Sigmoid colon (tissue), 7 donors: ENCODE measurements around the gene AIFM1. TPM values are rescaled to one million over a fixed set of nuclear protein-coding genes. Genes with fewer than 3 reads are reported as not detected.

Experiments
- DNase-seq: peaks from one replicate; pipeline ENCODE4 v3.0.0-alpha.2; 2019
- H3K27ac ChIP-seq, 4 donors: fragments of 200-600 bp; sonication (generic); one replicate each; pipeline ENCODE4 v1.5.1; 2016 to 2019; ENCODE audit warnings: mild to moderate bottlenecking in 1 of 4
- H3K27me3 ChIP-seq, 3 donors: fragments of 200-600 bp; sonication (generic); one replicate each; pipeline ENCODE4 v1.5.1; 2019; ENCODE audit warnings: mild to moderate bottlenecking in 1 of 3
- H3K36me3 ChIP-seq, 4 donors: fragments of 200-600 bp; sonication (generic); one replicate each; pipeline ENCODE4 v1.5.1; 2016 to 2019
- H3K4me1 ChIP-seq, 4 donors: fragments of 200-600 bp; sonication (generic); one replicate each; pipeline ENCODE4 v1.5.1; 2017 to 2019
- H3K4me3 ChIP-seq, 4 donors: fragments of 200-600 bp; sonication (generic); one replicate each; pipeline ENCODE4 v1.5.1; 2017 to 2019; ENCODE audit warnings: mild to moderate bottlenecking in 2 of 4, moderate library complexity in 1 of 4
- H3K9me3 ChIP-seq, 4 donors: fragments of 200-600 bp in 3 of 4; sonication (generic) in 3 of 4; one replicate each; pipeline versions ENCODE4 v1.5.1 to v1.6.1; 2013 to 2019
- CTCF ChIP-seq, 4 experiments: fragments of 450-650 bp in 3 of 4; fragments of 200-600 bp in 1 of 4; IDR thresholded peaks; one replicate each; pipeline ENCODE4 v1.5.1; 2016 to 2019; ENCODE audit warnings: antibody characterized with exemption in 4 of 4, mild to moderate bottlenecking in 3 of 4, moderate library complexity in 2 of 4
- EP300 ChIP-seq, 4 donors: sonication (generic); formaldehyde crosslinking; IDR thresholded peaks; one replicate each; pipeline ENCODE4 v1.6.1; 2017; ENCODE audit warnings: antibody characterized with exemption in 4 of 4
- POLR2A ChIP-seq, 2 donors: fragments of 450-650 bp; IDR thresholded peaks; one replicate each; pipeline ENCODE4 v1.6.1; 2016; ENCODE audit warnings: antibody characterized with exemption in 2 of 2, mild to moderate bottlenecking in 2 of 2, moderate library complexity in 2 of 2
- POLR2AphosphoS5 ChIP-seq, 4 donors: sonication (generic); formaldehyde crosslinking; IDR thresholded peaks; one replicate each; pipeline ENCODE4 v1.6.1; 2017; ENCODE audit warnings: antibody characterized with exemption in 4 of 4
- WGBS, 2 donors: extraction: QIAGEN DNeasy Blood & Tissue Kit; methylation state at CpG; one replicate each; pipeline ENCODE4 v1.1.7; 2013; 5-methylcytosine and 5-hydroxymethylcytosine counted together
- intact Hi-C: fragments of 100-400 bp; cut with DNase I; formaldehyde crosslinking; loops from one replicate; pipeline ENCODE4 v1.15.1; 2023
- polyA plus RNA-seq, 3 donors: library from polyadenylated mRNA; stranded (reverse); fragments of 200-250 nt; gene quantifications; one replicate each; pipeline ENCODE4 v1.2.3, GENCODE V29; 2013
- total RNA-seq, 4 donors: library from RNA; depleted of rRNA; stranded (reverse); fragments of >200 nt; gene quantifications; one replicate each; pipeline ENCODE4 v1.1.0, GENCODE V29; 2016
- donor health status: healthy with polysubstance abuse.
- donor health status: Bipolar disorder and iron deficiency.
- donor health status: healthy.

Gene AIFM1
- total and polyA plus RNA-seq, 7 donors: 9.7 to 55.9 (median 19.8) TPM

GRCh38 chrX:130114141-130114588, 51.5 kb downstream of the AIFM1 start:
- no peak for DNase-seq
- WGBS, 2 donors: 79 to 88% methylated on average over 9 of the region's 9 CpGs
- no peaks in the 10 kb centered on the region for H3K27me3 ChIP-seq
- no peak overlapping the region for H3K4me3 ChIP-seq
- H3K9me3 ChIP-seq: no peaks in the 10 kb centered on the region
- intact Hi-C loops: no loop called here
- peaks cover 0 to 19% (median 10%) of the 10 kb centered on the region in 4 donors for H3K4me1 ChIP-seq
- no peaks in the 10 kb centered on the region for H3K36me3 ChIP-seq
- TF ChIP-seq POLR2A (IDR thresholded peaks at IDR 0.05) (no peak), CTCF (IDR thresholded peaks at IDR 0.05) (no peak), POLR2AphosphoS5 (IDR thresholded peaks at IDR 0.05) (no peak), EP300 (IDR thresholded peaks at IDR 0.05) (no peak)
- H3K27ac ChIP-seq: no peak overlapping the region

GRCh38 chrX:130111220-130112154, 54.2 kb downstream of the AIFM1 start:
- TF ChIP-seq POLR2A (IDR thresholded peaks at IDR 0.05) (no peak), POLR2AphosphoS5 (IDR thresholded peaks at IDR 0.05) (no peak), EP300 (IDR thresholded peaks at IDR 0.05) (no peak), CTCF (IDR thresholded peaks at IDR 0.05) (no peak)
- DNase-seq: no peak
- no peaks in the 10 kb centered on the region for H3K27me3 ChIP-seq
- WGBS, 2 donors: 34 to 46% methylated on average over 43 of the region's 43 CpGs
- peak overlapping the region; percentile 83 to 88 (median 86) for H3K27ac ChIP-seq
- H3K4me1 ChIP-seq: peaks cover 0 to 14% (median 8%) of the 10 kb centered on the region in 4 donors
- intact Hi-C loops: no loop called here
- H3K9me3 ChIP-seq: no peaks in the 10 kb centered on the region
- H3K36me3 ChIP-seq: no peaks in the 10 kb centered on the region
- peak overlapping the region in 3 of 4 donors; percentile 62 to 71 (median 68) for H3K4me3 ChIP-seq

DNA sequence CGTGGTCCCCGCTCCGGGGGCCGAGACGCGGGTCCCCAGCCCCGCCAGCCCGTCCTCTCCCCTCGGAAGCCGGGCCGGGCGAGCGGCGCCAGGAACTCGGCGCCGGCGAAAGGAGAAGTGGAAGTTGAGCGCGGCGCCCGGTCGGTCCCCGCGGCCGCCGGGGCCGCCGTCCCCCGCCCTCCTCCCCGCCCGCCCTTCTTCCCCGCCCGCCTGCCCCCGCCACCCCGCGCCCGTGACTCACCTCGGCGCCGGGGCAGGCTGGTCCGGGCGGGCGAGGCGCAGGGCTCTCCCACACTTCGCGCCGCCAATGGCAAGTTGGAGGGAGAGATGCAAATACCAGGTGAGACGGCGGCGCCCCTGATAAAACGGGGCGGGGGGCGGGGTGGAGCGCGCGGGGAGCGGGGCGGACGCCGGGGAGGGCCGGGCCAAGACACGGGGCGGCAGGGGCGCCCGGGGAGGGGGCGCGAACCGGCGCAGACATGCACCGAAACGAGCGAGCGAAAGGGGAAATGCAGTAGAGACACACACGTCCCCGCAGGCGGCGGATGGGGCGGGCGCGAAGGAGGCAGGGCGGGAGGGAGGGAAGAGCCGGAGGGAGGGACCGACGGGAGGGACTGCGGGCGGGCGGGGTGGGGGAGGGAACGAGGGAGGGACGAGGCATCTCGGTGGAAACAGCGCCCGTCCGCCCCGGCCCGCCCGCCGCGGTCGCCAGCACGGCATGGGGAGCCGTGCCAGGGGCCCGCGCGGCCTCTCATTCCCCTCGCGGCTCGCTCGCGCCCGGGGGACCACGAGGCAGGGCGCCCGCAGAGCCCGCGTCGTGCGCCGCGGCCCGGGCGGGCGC, 55.0 kb downstream of the AIFM1 start, which contains the start of gene ELF4:
ELF4 (minus strand) TSS at position 119 of the 841 bp plus-strand sequence. CDS start 29,167 bp downstream, outside the sequence.
- WGBS, 2 donors: 1% methylated on average over 117 to 120 of the region's 123 CpGs
- intact Hi-C loops: no loop called here
- Histone ChIP-seq H3K4me3 (peak within 1 kb of the TSS; percentile 61 to 71 (median 65)), H3K4me1 (peaks cover 0 to 14% (median 8%) of the 10 kb centered on the region in 4 donors), H3K27ac (peak within 1 kb of the TSS; percentile 83 to 88 (median 86)), H3K9me3 (no peaks in the 10 kb centered on the region), H3K36me3 (no peaks in the 10 kb centered on the region), H3K27me3 (no peaks in the 10 kb centered on the region)
- TF ChIP-seq EP300 (IDR thresholded peaks at IDR 0.05) (no peak), POLR2AphosphoS5 (IDR thresholded peaks at IDR 0.05) (peak in 2 of 4 donors; percentile 13 to 26)
- DNase-seq: peak; percentile 70

GRCh38 chrX:130109429-130110378, 55.9 kb downstream of the AIFM1 start:
- Histone ChIP-seq H3K36me3 (no peaks in the 10 kb centered on the region), H3K27me3 (no peaks in the 10 kb centered on the region), H3K4me3 (peak overlapping the region; percentile 61 to 71 (median 65)), H3K27ac (peak overlapping the region; percentile 83 to 88 (median 86)), H3K9me3 (no peaks in the 10 kb centered on the region), H3K4me1 (peaks cover 0 to 14% (median 8%) of the 10 kb centered on the region in 4 donors)
- intact Hi-C loops: no loop called here
- TF ChIP-seq CTCF (IDR thresholded peaks at IDR 0.05) (no peak), POLR2AphosphoS5 (IDR thresholded peaks at IDR 0.05) (peak in 1 of 4 donors; percentile 7)
- 0 to 2% methylated on average over 81 of the region's 81 CpGs for whole genome bisulfite sequencing, 2 donors
- DNase-seq: peak; percentile 69
